ENCODE measurements around the gene AFAP1L2. TPM values are rescaled to one million over a fixed set of nuclear protein-coding genes. Genes with fewer than 3 reads are reported as not detected.
A peak's percentile ranks its signal among the peaks of the same experiment; 100 is the strongest.

The AFAP1L2 gene
- total RNA-seq, 3 donors from 2014 or later, result 4.2 to 43.9 (median 20.0) TPM

DNA sequence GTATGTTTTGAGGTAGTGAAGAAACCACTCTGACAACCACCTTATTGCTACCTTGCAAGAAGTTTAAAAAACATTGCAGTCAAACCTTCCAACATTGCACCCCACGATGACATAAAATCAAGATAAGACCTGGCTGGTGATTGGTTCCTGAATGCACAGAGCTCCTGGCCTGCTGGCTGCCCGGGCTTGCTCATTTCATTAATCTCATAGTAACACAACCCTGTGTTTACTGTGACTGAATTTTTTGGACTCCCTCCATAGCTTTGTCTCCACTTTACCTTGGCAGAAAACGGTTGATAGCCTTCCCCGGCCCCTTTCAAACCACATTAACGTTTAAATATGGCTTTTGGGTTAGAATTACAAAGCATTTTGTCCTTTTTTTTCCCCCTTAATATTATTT lies 137.8 kb downstream of the AFAP1L2 start:
- Histone ChIP-seq H3K9me3 (no peaks in the 10 kb centered on the region), H3K27ac (peak overlapping the region; percentile 30 to 60), H3K27me3 (no peaks in the 10 kb centered on the region), H3K4me1 (peaks cover 0 to 3% of the 10 kb centered on the region in 2 donors), H3K36me3 (no peaks in the 10 kb centered on the region), H3K4me3 (no peak overlapping the region)
- intact Hi-C loops (cut with DNase I; ENCODE audit: low total_unique reads), result no loop called here
- DNase-seq (ENCODE audit: low spot score in 2 of 2), result peak in 1 of 2 donors; percentile 56
- TF ChIP-seq, protein P1, sequence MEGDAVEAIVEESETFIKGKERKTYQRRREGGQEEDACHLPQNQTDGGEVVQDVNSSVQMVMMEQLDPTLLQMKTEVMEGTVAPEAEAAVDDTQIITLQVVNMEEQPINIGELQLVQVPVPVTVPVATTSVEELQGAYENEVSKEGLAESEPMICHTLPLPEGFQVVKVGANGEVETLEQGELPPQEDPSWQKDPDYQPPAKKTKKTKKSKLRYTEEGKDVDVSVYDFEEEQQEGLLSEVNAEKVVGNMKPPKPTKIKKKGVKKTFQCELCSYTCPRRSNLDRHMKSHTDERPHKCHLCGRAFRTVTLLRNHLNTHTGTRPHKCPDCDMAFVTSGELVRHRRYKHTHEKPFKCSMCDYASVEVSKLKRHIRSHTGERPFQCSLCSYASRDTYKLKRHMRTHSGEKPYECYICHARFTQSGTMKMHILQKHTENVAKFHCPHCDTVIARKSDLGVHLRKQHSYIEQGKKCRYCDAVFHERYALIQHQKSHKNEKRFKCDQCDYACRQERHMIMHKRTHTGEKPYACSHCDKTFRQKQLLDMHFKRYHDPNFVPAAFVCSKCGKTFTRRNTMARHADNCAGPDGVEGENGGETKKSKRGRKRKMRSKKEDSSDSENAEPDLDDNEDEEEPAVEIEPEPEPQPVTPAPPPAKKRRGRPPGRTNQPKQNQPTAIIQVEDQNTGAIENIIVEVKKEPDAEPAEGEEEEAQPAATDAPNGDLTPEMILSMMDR (IDR thresholded peaks at IDR 0.05), result no peak
- no peak for TF ChIP-seq POLR2AphosphoS5 (IDR thresholded peaks at IDR 0.05)
- TF ChIP-seq POLR2A (IDR thresholded peaks at IDR 0.05), result no peak

DNA sequence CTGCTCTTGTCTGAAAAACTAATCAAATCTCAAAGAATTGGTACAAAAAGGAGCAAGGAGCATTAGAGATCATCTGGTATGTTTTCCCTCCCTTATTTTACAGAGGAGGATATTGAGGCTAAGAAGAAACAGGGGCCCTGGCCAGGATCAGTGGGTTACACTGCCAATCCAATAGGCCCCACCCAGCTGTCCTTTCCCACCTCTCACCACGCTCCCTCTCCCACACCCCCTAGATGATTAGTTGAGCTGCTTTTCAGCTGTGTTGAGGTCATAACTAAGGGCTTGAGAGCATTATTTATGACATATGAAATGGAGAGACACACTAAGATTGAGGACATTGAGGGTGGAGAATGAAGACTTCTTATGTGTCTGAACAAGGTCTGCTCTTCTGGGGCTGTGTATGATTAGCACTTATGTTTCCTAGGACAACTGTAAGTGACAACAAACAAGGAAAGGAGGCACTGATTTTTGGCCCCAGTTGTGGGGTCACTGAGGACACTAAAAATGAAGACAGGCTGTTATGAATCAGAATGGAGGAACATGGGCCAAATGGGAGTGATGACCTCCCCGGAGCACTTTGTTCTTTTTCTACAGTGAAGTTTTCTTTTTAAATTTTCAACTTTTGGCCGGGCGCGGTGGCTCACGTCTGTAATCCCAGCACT lies 138.8 kb downstream of the AFAP1L2 start:
- peak in 1 of 3 donors; percentile 45 for TF ChIP-seq POLR2AphosphoS5 (IDR thresholded peaks at IDR 0.05)
- no peak for TF ChIP-seq POLR2A (IDR thresholded peaks at IDR 0.05)
- TF ChIP-seq, protein P1 (IDR thresholded peaks at IDR 0.05), result no peak
- Histone ChIP-seq H3K36me3 (no peaks in the 10 kb centered on the region), H3K27ac (peak overlapping the region; percentile 14 to 73), H3K4me1 (peaks cover 0 to 3% of the 10 kb centered on the region in 2 donors), H3K4me3 (no peak overlapping the region), H3K27me3 (no peaks in the 10 kb centered on the region), H3K9me3 (no peaks in the 10 kb centered on the region)
- intact Hi-C loops (cut with DNase I; ENCODE audit: low total_unique reads), result no loop called here
- DNase-seq (ENCODE audit: low spot score in 2 of 2), result no peak

DNA sequence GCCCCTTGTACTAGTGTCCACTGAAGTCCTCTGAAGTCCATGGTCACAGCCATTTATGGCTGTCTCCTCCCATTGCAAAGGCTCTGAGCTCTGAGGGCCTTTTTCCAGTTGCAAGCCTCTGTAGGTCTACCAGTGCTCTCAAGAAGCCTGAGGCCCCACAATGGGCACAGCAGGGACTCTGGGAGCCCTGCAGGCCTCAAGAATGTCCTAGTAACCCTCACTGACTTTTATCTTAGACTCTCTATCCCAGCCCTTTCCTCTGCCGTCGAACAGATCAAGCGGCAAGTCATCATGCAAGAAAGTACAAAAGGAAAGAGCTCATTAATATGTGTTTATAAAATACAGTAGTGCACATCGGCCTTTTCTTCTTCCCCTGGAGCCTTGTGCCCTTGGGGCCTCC lies 141.8 kb downstream of the AFAP1L2 start:
- DNase-seq (ENCODE audit: low spot score in 2 of 2), result no peak
- no peaks in the 10 kb centered on the region for H3K9me3 ChIP-seq
- H3K27ac ChIP-seq, result no peak overlapping the region
- H3K4me1 ChIP-seq, result peaks cover 0 to 3% of the 10 kb centered on the region in 2 donors
- no peak overlapping the region for H3K4me3 ChIP-seq
- intact Hi-C loops (cut with DNase I; ENCODE audit: low total_unique reads), result no loop called here
- no peak for TF ChIP-seq POLR2AphosphoS5 (IDR thresholded peaks at IDR 0.05)
- no peak for TF ChIP-seq POLR2A (IDR thresholded peaks at IDR 0.05)
- TF ChIP-seq, protein P1 (IDR thresholded peaks at IDR 0.05), result no peak
- H3K27me3 ChIP-seq, result no peaks in the 10 kb centered on the region
- no peaks in the 10 kb centered on the region for H3K36me3 ChIP-seq

DNA sequence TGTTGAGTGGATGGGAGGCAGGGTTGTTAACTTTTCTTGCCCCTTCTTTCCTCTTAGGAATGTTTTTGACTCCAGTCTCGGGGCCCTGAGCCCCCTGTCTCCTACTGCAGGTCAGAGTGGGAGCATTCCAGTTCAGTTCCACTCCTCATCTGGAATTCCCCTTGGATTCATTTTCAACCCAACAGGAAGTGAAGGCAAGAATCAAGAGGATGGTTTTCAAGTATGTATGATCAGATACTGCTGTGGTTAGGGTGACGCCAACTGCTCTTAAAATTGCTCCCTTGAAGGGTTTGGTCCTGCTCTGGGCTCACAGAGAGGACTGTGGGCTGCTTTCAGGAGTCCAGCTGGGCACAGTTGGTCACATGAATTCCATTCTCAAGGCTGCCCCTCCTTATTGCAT lies 143.2 kb downstream of the AFAP1L2 start:
- peaks cover 0 to 3% of the 10 kb centered on the region in 2 donors for H3K4me1 ChIP-seq
- H3K27ac ChIP-seq, result peak overlapping the region in 1 of 2 donors; percentile 46
- intact Hi-C loops (cut with DNase I; ENCODE audit: low total_unique reads), result no loop called here
- H3K4me3 ChIP-seq, result no peak overlapping the region
- H3K27me3 ChIP-seq, result no peaks in the 10 kb centered on the region
- no peaks in the 10 kb centered on the region for H3K36me3 ChIP-seq
- TF ChIP-seq POLR2A (IDR thresholded peaks at IDR 0.05), result no peak
- TF ChIP-seq, protein P1 (IDR thresholded peaks at IDR 0.05), result no peak
- DNase-seq (ENCODE audit: low spot score in 2 of 2), result no peak
- no peaks in the 10 kb centered on the region for H3K9me3 ChIP-seq

DNA sequence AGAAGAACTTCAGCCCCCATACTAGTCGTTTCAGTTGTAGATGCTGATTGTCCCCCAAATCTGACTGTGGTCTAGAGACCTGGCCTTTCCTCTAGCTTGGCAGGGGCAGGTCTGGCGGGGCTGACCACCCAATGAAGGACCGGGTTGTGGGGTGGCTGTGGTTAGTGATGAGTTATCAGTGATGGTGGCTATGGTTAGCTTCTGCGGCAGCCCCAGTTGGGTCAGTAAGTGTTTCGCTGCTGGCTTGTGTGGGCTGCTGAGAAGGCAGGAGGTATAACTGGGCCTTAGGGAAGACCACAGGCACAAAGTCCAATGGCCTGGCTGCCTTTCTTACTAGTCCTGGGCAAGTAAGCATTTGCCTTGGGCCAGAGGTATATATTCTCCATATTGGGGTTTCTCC lies 143.9 kb downstream of the AFAP1L2 start:
- intact Hi-C loops (cut with DNase I; ENCODE audit: low total_unique reads), result no loop called here
- Histone ChIP-seq H3K4me1 (peaks cover 0 to 1% of the 10 kb centered on the region in 2 donors), H3K27ac (peak overlapping the region in 1 of 2 donors; percentile 46), H3K36me3 (no peaks in the 10 kb centered on the region), H3K27me3 (no peaks in the 10 kb centered on the region), H3K9me3 (no peaks in the 10 kb centered on the region), H3K4me3 (no peak overlapping the region)
- DNase-seq (ENCODE audit: low spot score in 2 of 2), result no peak
- TF ChIP-seq POLR2A (IDR thresholded peaks at IDR 0.05) (no peak), POLR2AphosphoS5 (IDR thresholded peaks at IDR 0.05) (no peak)
- TF ChIP-seq, protein P1 (IDR thresholded peaks at IDR 0.05), result no peak
